H1 (cell line): ENCODE results near the gene ADRA2B. TPM values are rescaled to one million over a fixed set of nuclear protein-coding genes. Genes with fewer than 3 reads are reported as not detected.
A peak's percentile ranks its signal among the peaks of the same experiment; 100 is the strongest.

Experiments used
- CTCF ChIA-PET: fragments of 300-600 bp; sonication (Branson Sonifier 250); formaldehyde crosslinking; loops from one replicate; lab custom pipeline; 2021; ENCODE audit not compliant: partially characterized antibody; lab: Charles Lee
- POLR2A ChIA-PET: fragments of 300-600 bp; sonication (Branson Sonifier 250); formaldehyde crosslinking; loops from one replicate; lab custom pipeline; 2021; ENCODE audit warnings: inconsistent platforms; ENCODE audit not compliant: partially characterized antibody; lab: Charles Lee
- DNase-seq, 2 experiments: peaks; one replicate each; pipeline versions ENCODE4 v3.0.0 to v3.0.0-alpha.2; 2010 to 2022; ENCODE audit warnings: low spot score in 2 of 2, low read depth in 1 of 2, mixed read lengths in 1 of 2
- FAIRE-seq: peaks from 2 replicates; lab custom pipeline; 2011; peaks lifted over from hg19 to GRCh38; lab: Jason Lieb, UNC
- H2AFZ ChIP-seq: 2 replicates; pipeline ENCODE4 v1.8.1; 2012; ENCODE audit warnings: low read length, inconsistent platforms
- H2AK5ac ChIP-seq: 2 replicates; pipeline ENCODE4 v1.6.1; 2013; ENCODE audit warnings: low read depth, low read length
- H2BK120ac ChIP-seq: replicated peaks from 2 replicates; pipeline ENCODE3; 2013; ENCODE audit warnings: low read depth, low read length, inconsistent platforms
- H2BK12ac ChIP-seq: 2 replicates; pipeline ENCODE4 v1.6.1; 2013; ENCODE audit warnings: low read depth, low read length
- H2BK15ac ChIP-seq: 2 replicates; pipeline ENCODE4 v1.6.1; 2013; ENCODE audit warnings: low read length
- H2BK20ac ChIP-seq: 2 replicates; pipeline ENCODE4 v1.6.1; 2013; ENCODE audit warnings: low read length
- H2BK5ac ChIP-seq: 2 replicates; pipeline ENCODE4 v1.6.1; 2013; ENCODE audit warnings: low read depth, low read length
- H3K14ac ChIP-seq: 2 replicates; pipeline ENCODE4 v1.6.1; 2013; ENCODE audit warnings: inconsistent platforms; ENCODE audit not compliant: insufficient read length
- H3K18ac ChIP-seq: 2 replicates; pipeline ENCODE4 v1.6.1; 2013; ENCODE audit warnings: low read length; ENCODE audit errors: extremely low read depth
- H3K23ac ChIP-seq: 2 replicates; pipeline ENCODE4 v1.6.1; 2013; ENCODE audit warnings: inconsistent platforms; ENCODE audit not compliant: insufficient read length
- H3K23me2 ChIP-seq: 2 replicates; pipeline ENCODE4 v1.6.1; 2013; ENCODE audit warnings: low read depth, low read length
- H3K27ac ChIP-seq: 2 replicates; pipeline ENCODE4 v1.6.1; 2011; ENCODE audit warnings: low read depth, low read length, inconsistent platforms
- H3K27me3 ChIP-seq, 4 experiments: replicated peaks in 1 of 4; 1 replicate in 1 of 4; 2 replicates in 3 of 4; pipeline versions ENCODE4 v1.6.1 to v1.8.1; 2011 to 2013; ENCODE audit warnings: low read length in 3 of 4, mild to moderate bottlenecking in 3 of 4, inconsistent platforms in 2 of 4, mixed read lengths in 2 of 4, moderate library complexity in 1 of 4; ENCODE audit not compliant: control insufficient read depth in 3 of 4, insufficient read depth in 3 of 4; ENCODE audit errors: extremely low read depth in 1 of 4
- H3K36me3 ChIP-seq, 4 experiments: 2 replicates each; pipeline versions ENCODE4 v1.6.1 to v1.8.1; 2011 to 2013; ENCODE audit warnings: mild to moderate bottlenecking in 4 of 4, low read length in 3 of 4, moderate library complexity in 2 of 4, control low read depth in 1 of 4, inconsistent platforms in 1 of 4; ENCODE audit not compliant: insufficient read depth in 4 of 4, control insufficient read depth in 2 of 4
- H3K4ac ChIP-seq: replicated peaks from 2 replicates; pipeline ENCODE3; 2013; ENCODE audit warnings: low read length, low read depth, mixed read lengths, inconsistent platforms; ENCODE audit not compliant: insufficient read length
- H3K4me1 ChIP-seq, 4 experiments: replicated peaks in 1 of 4; 1 replicate in 1 of 4; 2 replicates in 3 of 4; pipeline versions ENCODE4 v1.6.1 to v1.8.1; 2011 to 2013; ENCODE audit warnings: low read length in 3 of 4, inconsistent platforms in 2 of 4, mixed read lengths in 1 of 4; ENCODE audit not compliant: insufficient read depth in 4 of 4, control insufficient read depth in 3 of 4
- H3K4me2 ChIP-seq, 2 experiments: 2 replicates each; pipeline versions ENCODE4 v1.6.1 to v1.8.1; 2011 to 2013; ENCODE audit warnings: low read depth in 2 of 2, low read length in 2 of 2, control low read depth in 1 of 2, inconsistent platforms in 1 of 2, mild to moderate bottlenecking in 1 of 2; ENCODE audit not compliant: insufficient read depth in 1 of 2
- H3K4me3 ChIP-seq, 4 experiments: fragments of 200-600, 300-600 bp in 1 of 4; sonication (generic), shearing (Covaris generic), sonication (Bioruptor Twin) in 1 of 4; 2 replicates each; pipeline versions ENCODE4 v1.5.1 to v1.8.1; 2011 to 2016; ENCODE audit warnings: low read length in 4 of 4, low read depth in 3 of 4, control low read depth in 2 of 4, inconsistent platforms in 2 of 4, mild to moderate bottlenecking in 2 of 4, mixed read lengths in 1 of 4, moderate library complexity in 1 of 4; ENCODE audit not compliant: insufficient read depth in 2 of 4; ENCODE audit errors: extremely low read depth in 1 of 4
- H3K56ac ChIP-seq: replicated peaks from 2 replicates; pipeline ENCODE3; 2013; ENCODE audit warnings: low read depth, mild to moderate bottlenecking, mixed read lengths, low read length, inconsistent platforms; ENCODE audit not compliant: insufficient read length
- H3K79me1 ChIP-seq: 2 replicates; pipeline ENCODE4 v1.6.1; 2013; ENCODE audit warnings: low read depth, low read length, control low read depth
- H3K79me2 ChIP-seq, 2 experiments: 2 replicates each; pipeline versions ENCODE4 v1.6.1 to v1.8.1; 2012 to 2013; ENCODE audit warnings: low read length in 2 of 2, mild to moderate bottlenecking in 2 of 2, inconsistent platforms in 1 of 2; ENCODE audit not compliant: insufficient read depth in 2 of 2, control insufficient read depth in 1 of 2
- H3K9ac ChIP-seq, 4 experiments: replicated peaks in 1 of 4; 1 replicate in 1 of 4; 2 replicates in 3 of 4; pipeline versions ENCODE4 v1.6.1 to v1.8.1; 2011 to 2013; ENCODE audit warnings: low read depth in 3 of 4, low read length in 3 of 4, control low read depth in 2 of 4, mild to moderate bottlenecking in 2 of 4, moderate library complexity in 2 of 4, inconsistent platforms in 1 of 4; ENCODE audit errors: extremely low read depth in 1 of 4
- H3K9me3 ChIP-seq, 2 experiments: 2 replicates each; pipeline versions ENCODE4 v1.6.1 to v1.8.1; 2012 to 2013; ENCODE audit warnings: mild to moderate bottlenecking in 2 of 2, moderate library complexity in 2 of 2, control low read depth in 1 of 2, inconsistent platforms in 1 of 2, low read depth in 1 of 2, low read length in 1 of 2, mixed read lengths in 1 of 2; ENCODE audit not compliant: insufficient read depth in 2 of 2
- H4K20me1 ChIP-seq, 2 experiments: replicated peaks in 1 of 2; 2 replicates each; pipeline versions ENCODE3 to v1.8.1; 2011 to 2013; ENCODE audit warnings: inconsistent platforms in 2 of 2, low read length in 2 of 2, mild to moderate bottlenecking in 1 of 2; ENCODE audit not compliant: insufficient read depth in 2 of 2, control insufficient read depth in 1 of 2
- H4K5ac ChIP-seq: 2 replicates; pipeline ENCODE4 v1.6.1; 2013; ENCODE audit warnings: low read length, low read depth, mixed read lengths, inconsistent platforms; ENCODE audit not compliant: insufficient read length
- H4K8ac ChIP-seq: 2 replicates; pipeline ENCODE4 v1.8.0; 2013; ENCODE audit warnings: mild to moderate bottlenecking, moderate library complexity, low read length, inconsistent platforms; ENCODE audit not compliant: insufficient read depth; ENCODE audit errors: extremely low read depth
- H4K91ac ChIP-seq: replicated peaks from 2 replicates; pipeline ENCODE3; 2013; ENCODE audit warnings: low read length, mixed read lengths, inconsistent platforms; ENCODE audit not compliant: insufficient read length
- ATF2 ChIP-seq: IDR thresholded peaks from 2 replicates; pipeline ENCODE4 v1.6.1; 2012; ENCODE audit warnings: low read length, inconsistent platforms
- BCL11A ChIP-seq, 2 experiments: IDR thresholded peaks; one replicate each; pipeline ENCODE4 v1.6.1; 2011; ENCODE audit warnings: low read depth in 2 of 2, low read length in 2 of 2, mild to moderate bottlenecking in 2 of 2
- CREB1 ChIP-seq: IDR thresholded peaks from 2 replicates; pipeline ENCODE4 v1.6.1; 2012; ENCODE audit warnings: inconsistent platforms
- CTCF ChIP-seq, 3 experiments: IDR thresholded peaks; 1 replicate in 2 of 3; 2 replicates in 1 of 3; pipeline versions ENCODE4 v1.5.1 to v1.6.1; 2011; ENCODE audit warnings: low read length in 3 of 3, mild to moderate bottlenecking in 3 of 3, inconsistent platforms in 2 of 3, low read depth in 1 of 3, moderate library complexity in 1 of 3; ENCODE audit not compliant: insufficient read depth in 1 of 3; ENCODE audit errors: control extremely low read depth in 1 of 3
- KDM1A ChIP-seq: fragments of 200-600, 300-600 bp; sonication (generic); IDR thresholded peaks from 2 replicates; pipeline ENCODE4 v1.7.1; 2016; ENCODE audit warnings: mild to moderate bottlenecking, low read length, borderline replicate concordance
- RBBP5 ChIP-seq: IDR thresholded peaks from 2 replicates; pipeline ENCODE4 v1.7.1; 2012; ENCODE audit warnings: low read depth, mild to moderate bottlenecking, inconsistent platforms, low read length, moderate library complexity, borderline replicate concordance
- TAF1 ChIP-seq: IDR thresholded peaks from 2 replicates; pipeline ENCODE4 v1.6.1; 2011; ENCODE audit warnings: mild to moderate bottlenecking, low read depth, low read length
- ZNF274 ChIP-seq: IDR thresholded peaks from 2 replicates; pipeline ENCODE4 v1.7.0; 2012; ENCODE audit warnings: low read length, borderline replicate concordance; ENCODE audit errors: extremely low read depth
- WGBS, 2 experiments: shearing (Covaris generic) in 1 of 2; methylation state at CpG; one replicate each; pipeline versions ENCODE4 v1.1.6 to v1.1.7; 2013 to 2015; ENCODE audit warnings: low lambda C conversion rate in 2 of 2, mixed read lengths in 2 of 2, inconsistent platforms in 1 of 2, low coverage in 1 of 2, missing lambda C conversion rate in 1 of 2; ENCODE audit not compliant: insufficient replicate concordance in 2 of 2, insufficient coverage in 1 of 2, insufficient read length in 1 of 2; ENCODE audit errors: extremely low coverage in 1 of 2, missing lambda C conversion rate in 1 of 2; 5-methylcytosine and 5-hydroxymethylcytosine counted together
- polyA plus RNA-seq, 7 experiments: library from polyadenylated mRNA; depleted of rRNA in 3 of 7; stranded (reverse) in 5 of 7; unstranded in 2 of 7; fragments of >200 nt in 5 of 7; fragments of 200-250 nt in 2 of 7; gene quantifications; 1 replicate in 5 of 7; 2 replicates in 1 of 7; 4 replicates in 1 of 7; pipeline versions ENCODE4 v1.2.1 to v1.2.3, GENCODE V29; 2011 to 2013; ENCODE audit warnings: missing spikeins in 2 of 7, mixed read lengths in 2 of 7
- total RNA-seq: library from RNA; stranded (reverse); fragmentation: NEBNext Ultra II Directional; extraction: Animal tissue kit (Norgen Biotek cat#: 25700); gene quantifications from 2 replicates; pipeline ENCODE4 v1.2.1, GENCODE V29; 2021

The ADRA2B gene
- total and polyA plus RNA-seq, 2 of the 8 experiments (the other 6 are each of a cell fraction or from before 2014, with no cell fraction given), result 5.8 to 6.5 TPM

- Histone ChIP-seq H4K8ac (no peak overlapping the region), H3K14ac (no peak overlapping the region), H3K79me1 (no peaks in the 10 kb centered on the region), H2BK20ac (no peak overlapping the region), H3K4me2 (no peak overlapping the region), H3K23ac (no peak overlapping the region), H2BK120ac (no peak overlapping the region), H4K5ac (no peak overlapping the region), H2AK5ac (no peak overlapping the region), H2BK12ac (peak overlapping the region; percentile 39; the same call in 1 of the 2 replicates), H3K4me3 (no peak overlapping the region), H3K27ac (no peak overlapping the region), H3K23me2 (peaks cover 11% of the 10 kb centered on the region; the same call in 1 of the 2 replicates), H3K4ac (no peak overlapping the region), H4K91ac (no peak overlapping the region), H2AFZ (no peak overlapping the region), H3K27me3 (peaks cover 0 to 32% (median 25%) of the 10 kb centered on the region in 4 experiments; a peak in 5 of 7 replicates), H2BK15ac (no peak overlapping the region), H4K20me1 (no peaks in the 10 kb centered on the region), H3K36me3 (no peaks in the 10 kb centered on the region), H3K9ac (no peak overlapping the region), H3K18ac (no peak overlapping the region), H3K56ac (no peak overlapping the region), H2BK5ac (no peak overlapping the region), H3K9me3 (peaks cover 0 to 5% of the 10 kb centered on the region in 2 experiments; a peak in 1 of 4 replicates), H3K4me1 (peaks cover 0 to 17% (median 12%) of the 10 kb centered on the region in 4 experiments; a peak in 6 of 7 replicates), H3K79me2 (no peaks in the 10 kb centered on the region)
- FAIRE-seq, result no peak
- DNase-seq, result no peak
- CTCF ChIA-PET, result interaction anchor here (2.0 to 6.6 kb wide), 4 partner anchors 11 to 92 kb away, joined by 5 to 61 read pairs (median 8); partner anchors contain the start of gene ASTL
- TF ChIP-seq KDM1A, result no peak
- no peak for TF ChIP-seq ATF2
- TF ChIP-seq CREB1, result no peak
- no peak for TF ChIP-seq BCL11A (IDR thresholded peaks at IDR 0.05; ENCODE audit: low read depth in 2 of 2, low read length in 2 of 2)
- no peak for TF ChIP-seq TAF1
- TF ChIP-seq ZNF274, result no peak
- no peak for TF ChIP-seq CTCF (IDR thresholded peaks at IDR 0.05; ENCODE audit: control extremely low read depth in 1 of 3, insufficient read depth in 1 of 3, low read depth in 1 of 3, low read length in 3 of 3)
- TF ChIP-seq RBBP5, result no peak
- 95% methylated on average over 13 of the region's 13 CpGs; no CpG with 5 or more reads in 1 of the 2 experiments for WGBS, 2 experiments
- POLR2A ChIA-PET, result no interaction called here
Observed at GRCh38 chr2:96114546-96114902, 1.8 kb downstream of the ADRA2B start.
